NCI-H1105 treated with DMSO at 0.1 percent for 48 hours (cell line): ENCODE results near the gene EGLN3.
"Not testable (repeated sequence)": the region's sequence is repeated elsewhere in the genome, so short reads cannot be mapped to it uniquely, and the experiment has no call there.

Source experiments
- DNase-seq: peaks from one replicate; lab custom pipeline; 2025; lab: John Stamatoyannopoulos, UW

Gene EGLN3

DNA sequence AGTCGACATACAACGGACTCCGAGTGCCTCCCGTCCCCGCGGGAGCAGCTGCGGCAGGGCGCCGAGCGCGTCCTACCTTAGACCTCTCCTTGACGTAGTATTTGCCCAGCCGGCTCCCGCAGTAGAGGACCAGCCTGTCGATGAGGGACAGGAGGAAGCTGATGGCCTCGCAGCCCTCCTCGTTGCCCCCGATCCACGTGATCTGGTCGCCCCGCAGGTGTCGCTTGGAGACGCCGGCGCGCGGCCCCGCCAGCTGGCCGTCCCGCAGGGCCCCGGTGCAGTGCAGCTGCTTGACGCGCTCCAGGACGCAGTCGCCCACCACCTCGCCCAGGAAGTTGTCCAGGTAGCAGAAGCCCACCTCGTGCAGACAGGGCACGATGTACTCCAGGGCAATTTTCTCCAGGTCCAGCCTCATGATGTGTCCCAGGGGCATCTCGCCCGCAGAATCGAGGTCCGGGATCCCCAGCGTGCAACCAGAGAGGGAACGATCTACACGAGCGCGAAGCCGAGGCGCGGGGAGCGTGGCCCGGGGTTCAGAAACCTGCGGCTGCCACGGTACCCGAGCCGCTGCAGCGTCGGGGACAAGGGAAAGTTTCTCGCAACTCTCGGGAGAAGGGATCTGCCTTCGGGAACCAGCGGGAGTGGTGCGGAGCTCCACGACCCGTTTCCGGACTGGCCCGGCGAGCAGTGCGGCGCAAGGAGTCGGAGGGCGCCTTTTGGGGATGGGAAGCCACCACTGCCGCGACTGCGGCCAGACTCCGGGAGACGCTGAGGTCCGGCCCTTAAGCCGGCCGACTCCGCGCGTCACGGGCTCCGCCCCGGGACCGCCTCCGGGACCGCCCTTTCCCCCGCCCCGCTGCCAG lies at the start of gene EGLN3:
EGLN3 (minus strand) TSS at position 755 of the 863 bp plus-strand sequence; CDS start at position 433, 322 bp downstream.
- DNase-seq = peak; percentile 81

DNA sequence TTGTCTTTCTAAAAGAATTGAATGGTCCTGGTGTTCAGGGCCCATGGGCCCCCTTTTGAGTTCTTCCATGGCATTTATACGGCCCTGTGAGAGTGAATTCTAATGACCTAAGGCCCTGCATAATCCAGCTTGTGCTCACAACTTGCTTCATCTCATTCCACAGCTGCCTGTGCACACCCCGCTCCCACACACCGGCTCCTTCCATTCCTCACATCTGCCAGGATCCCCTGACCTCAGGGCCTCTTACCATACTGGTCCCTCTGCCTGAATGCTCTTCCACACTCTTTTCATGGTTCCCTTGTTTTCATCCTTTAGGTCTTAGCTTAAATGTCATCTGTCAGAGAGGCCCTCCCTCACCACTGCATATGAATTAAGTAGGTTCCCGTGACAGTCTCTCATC lies 49.5 kb upstream of the EGLN3 start:
- no peak for DNase-seq

DNA sequence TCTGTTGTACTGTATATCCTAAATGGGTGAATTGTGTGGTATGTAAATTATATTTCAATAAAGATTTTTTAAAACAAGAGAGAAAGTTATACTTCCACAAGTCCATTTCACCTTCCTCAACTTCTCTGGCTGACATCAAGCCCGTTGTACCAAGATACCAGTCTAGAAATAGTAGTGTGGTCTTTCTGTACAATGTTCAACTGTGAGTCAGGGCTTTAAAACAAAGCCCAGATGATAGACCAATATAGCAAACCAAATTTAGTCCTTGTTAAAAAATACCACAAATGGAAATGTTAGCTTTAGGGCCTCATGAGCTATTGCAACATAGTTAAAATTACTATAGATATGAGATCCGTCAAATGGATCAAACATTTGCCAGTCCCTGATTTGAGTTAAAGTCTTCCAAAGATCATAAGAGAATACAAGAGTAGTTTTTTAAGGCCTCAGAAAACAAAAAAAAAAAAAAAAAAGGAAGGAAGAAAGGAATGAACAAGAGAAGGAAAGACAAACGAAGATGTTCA lies 49.0 kb upstream of the EGLN3 start:
- no peak for DNase-seq

DNA sequence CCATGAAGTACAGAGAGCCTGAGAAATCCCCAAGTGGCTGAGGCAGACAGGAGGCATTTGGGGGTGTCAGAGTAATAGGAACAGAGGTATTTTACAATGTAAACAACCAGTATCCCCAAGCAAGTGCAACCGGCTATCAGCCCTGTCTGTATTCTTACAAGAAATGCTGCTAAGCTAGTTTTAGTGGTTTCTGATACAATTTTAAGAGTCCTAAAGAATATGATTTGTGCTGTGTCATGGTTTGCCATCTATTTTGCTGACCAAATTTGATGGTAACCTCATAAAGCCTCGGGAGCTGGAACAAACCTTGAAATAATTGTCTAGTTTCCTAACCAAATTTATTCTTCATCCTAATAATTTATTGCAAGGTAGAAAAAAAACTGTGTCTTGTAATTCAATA lies 46.7 kb upstream of the EGLN3 start:
- no peak for DNase-seq

DNA sequence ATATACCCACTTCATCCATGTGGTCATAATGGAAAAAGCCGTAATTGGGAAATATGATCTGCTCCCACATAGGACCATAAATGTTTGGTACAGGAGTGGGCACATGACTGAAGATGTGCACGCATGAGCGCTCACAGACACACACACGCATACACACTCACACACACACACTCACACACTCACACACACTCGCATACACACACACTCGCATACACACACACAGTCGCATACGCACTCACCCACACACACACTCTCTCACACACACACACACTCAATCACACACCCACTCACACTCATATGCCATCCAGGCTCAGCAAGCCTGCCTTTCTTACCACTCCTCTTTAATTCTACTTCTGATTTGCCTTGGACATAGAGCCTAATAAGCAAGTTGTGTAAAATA lies 45.6 kb upstream of the EGLN3 start:
- DNase-seq = peak; percentile 38

DNA sequence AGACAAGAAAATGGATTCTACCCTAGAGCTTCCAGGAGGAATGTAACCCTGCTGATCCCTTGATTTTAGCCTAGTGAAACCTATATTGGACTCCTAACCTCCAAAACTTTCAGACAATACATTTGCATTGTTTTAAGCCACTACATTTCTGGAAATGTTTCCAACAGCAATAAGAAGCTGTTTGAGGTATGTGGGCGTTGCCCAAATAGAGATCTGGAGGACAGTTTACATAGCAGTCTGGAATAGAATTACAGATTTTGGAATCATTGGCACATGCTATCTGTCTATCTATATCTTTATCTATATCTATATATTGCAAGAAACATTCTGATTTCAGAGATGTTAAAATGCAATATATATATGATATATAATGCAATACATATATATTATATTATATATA lies 42.4 kb upstream of the EGLN3 start:
- DNase-seq = no peak

DNA sequence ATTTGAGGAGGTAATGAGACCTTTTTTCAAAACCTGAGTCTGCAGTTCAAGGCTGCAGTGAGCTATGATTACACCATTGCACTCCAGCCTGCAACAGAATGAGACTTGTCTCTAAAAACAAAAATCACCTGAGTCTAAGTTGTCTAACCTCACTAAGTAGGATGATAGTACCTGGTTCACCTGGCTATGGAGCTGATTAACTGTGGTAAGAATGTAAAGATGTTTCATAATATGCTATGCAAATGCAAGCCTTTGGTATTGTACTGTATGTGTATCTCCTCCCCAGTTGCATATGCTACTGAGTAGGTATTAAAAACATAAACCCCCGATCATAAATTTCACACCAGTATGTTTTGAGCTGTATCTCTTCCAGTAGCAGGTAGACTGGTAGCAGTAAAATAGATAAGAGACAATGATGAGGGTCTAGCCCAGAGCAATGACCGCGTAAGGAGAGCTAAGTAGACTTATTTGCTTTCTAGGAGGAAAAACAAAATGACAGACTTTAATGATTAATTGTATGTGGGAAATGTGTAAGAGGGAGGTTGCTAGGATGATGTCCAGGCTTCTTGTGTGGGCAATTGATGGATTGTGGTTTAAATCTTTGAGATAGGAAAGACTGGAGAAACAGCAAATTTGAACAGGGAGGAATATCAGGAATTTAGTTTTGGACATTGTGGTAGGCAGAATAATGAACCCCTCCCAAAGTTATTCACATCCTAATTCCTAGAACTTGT lies 41.6 kb upstream of the EGLN3 start:
- DNase-seq = no peak

DNA sequence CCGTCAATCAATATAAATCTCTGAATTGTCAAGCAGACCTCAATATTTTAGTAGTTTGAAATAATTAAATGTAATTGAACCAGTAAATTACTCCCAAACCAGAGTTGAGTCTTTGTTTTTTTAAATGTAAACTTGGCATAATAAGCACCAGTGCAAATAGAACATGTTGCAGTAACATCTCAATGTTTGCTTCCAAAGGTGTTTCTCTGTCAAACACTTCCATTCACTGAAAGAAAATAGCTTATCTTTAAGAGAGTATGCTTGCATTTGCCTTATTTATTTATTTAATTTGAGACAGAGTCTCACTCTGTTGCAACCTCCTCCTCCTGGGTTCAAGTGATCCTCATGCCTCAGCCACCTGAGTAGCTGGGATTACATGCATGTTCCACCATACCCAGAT lies 39.9 kb upstream of the EGLN3 start:
- DNase-seq = no peak

DNA sequence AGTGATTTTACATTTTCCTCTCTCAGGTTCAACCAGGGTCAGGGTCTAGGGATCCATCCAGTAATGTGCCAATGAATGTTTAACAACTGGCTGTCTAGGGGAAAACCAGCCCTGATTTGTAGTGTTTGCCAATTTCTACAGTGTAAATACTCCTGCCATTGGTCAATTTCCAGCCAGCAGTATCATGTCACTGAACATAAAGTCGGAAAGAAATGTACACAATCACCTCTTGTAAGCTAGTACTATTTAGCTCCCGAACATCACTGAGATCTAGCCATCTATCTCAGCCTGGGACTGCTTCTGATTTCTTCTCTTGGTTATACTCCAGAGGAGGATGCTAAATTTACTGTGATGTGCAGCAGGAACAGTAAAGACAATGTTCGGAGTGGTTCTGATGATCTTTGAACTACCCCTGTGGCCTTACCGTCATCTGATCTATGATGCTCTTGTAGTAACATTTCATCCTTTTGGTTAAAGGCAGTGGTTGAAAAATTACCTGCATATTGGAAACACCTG lies 36.7 kb upstream of the EGLN3 start:
- no peak for DNase-seq

DNA sequence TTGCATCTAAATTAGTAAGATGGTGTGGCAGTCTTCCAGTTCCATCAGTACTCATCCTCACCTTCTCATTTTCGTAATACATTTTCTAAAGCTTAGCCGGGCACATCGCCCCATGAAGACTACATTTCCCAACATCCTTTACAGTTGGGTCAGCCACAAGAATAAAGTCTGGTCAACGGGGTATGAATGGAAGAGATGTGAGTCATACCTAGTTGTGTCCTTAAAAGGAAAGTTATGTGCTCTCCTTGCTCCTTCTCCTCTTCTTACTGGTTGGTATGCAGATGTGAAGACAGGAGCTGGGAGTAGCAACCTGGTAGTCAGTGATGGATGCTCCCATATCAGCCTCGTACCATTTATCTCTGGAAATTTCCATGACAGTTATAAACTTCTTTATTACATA lies 35.9 kb upstream of the EGLN3 start:
- DNase-seq = no peak

DNA sequence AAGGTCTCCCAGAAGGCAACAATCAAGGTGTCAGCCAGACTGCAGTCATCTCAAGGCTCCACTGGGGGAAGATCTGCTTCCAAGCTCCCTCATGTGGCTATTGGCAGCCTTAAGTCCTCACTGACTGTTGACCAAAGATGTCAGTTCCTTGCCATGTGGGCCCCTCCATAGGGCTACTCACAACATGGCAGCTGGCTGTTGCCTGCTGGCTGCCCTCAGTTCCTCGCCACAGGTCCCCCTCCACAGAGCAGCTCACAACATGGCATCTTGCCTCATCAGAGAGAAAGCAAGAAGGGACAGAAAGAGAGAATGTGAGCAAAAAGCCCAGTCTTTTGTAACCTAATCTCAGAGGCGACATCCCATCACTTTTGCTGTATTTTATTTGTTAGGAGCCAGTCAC lies 34.4 kb upstream of the EGLN3 start:
- DNase-seq = no peak

DNA sequence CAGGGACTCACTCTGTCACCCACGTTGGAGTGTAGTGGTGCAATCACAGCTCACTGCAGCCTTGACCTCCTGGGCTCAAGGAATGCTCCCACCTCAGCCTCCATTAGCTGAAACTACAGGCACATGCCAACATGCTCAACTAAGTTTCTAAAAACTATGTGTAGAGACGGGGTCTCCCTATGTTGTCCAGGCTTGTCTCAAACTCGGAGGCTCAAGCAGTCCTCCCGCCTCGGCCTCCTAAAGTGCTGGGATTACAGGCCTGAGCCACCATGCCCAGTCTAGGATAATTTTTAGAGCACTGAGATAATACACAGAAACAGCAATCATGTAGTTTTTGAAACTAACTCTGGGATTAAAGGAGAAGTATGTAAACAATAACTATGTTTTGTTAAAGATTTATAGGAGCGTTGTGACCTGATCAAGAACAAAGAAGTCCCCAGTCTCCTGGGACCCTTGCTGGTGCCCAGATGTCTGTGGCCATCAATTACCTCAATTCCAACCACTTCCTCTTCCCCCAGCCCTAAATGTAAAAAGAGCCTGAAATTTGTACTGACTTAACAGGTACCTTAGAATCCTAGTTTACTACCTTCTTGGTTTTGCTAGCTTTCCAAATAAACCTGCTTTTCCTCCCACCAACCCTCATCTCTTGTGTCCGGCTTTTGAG lies 28.9 kb upstream of the EGLN3 start:
- DNase-seq = no peak

DNA sequence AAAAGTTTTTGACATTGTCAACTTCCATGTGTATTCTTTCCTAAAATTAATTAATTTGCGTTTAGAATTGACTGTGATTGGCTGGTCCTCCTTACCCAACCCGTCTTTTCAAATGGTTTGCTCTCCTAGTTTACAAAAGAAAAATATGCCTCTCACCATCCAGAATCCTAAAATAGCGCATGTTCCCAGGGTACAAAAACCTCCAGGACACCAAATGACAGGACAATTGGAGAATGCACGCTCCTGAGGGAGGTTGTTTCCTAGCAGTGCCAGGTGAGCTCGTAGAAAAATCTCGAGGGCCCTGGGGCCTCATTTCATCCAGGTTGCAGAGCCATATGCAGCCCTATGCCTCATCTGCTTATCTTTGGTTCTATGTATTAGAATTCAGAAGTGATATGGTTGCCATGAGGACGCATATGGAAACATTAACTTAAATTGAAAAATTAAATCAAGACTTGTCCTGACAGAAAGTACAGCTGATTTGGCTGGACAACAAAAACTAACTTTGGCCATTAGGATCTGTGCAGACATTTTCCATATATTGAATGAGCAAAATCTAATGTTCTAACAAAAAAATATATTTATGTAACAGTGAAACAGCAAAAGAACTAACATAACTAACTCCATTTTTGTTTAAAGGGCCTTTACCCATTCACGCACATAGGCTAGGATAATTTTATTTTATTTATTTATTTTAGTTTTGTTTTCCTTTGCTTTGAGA lies 28.2 kb upstream of the EGLN3 start:
- DNase-seq = no peak

DNA sequence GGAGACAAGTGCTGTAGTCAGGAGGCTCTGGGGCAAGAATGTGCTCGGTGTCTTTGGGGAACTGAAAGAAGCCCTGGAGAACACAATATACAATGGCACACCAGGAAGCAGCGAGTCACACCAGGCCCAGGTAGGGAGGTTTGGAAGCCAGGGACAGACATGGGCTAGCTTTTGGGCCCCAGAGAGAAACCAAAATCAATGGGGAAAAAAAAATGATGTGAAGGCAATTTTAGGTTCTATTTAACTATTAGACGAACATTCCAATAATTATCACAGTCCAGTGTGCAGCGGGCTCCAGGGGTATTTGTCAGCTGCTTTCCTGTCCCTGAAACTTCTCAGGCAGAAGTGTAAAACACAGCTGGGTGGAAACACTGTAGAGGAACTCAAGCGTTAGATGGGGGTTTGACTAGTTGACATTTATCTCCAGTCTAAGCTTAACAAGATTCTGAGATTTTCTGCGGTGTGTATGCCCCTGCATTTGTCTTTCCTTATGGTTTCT lies 21.8 kb upstream of the EGLN3 start:
- DNase-seq = no peak

DNA sequence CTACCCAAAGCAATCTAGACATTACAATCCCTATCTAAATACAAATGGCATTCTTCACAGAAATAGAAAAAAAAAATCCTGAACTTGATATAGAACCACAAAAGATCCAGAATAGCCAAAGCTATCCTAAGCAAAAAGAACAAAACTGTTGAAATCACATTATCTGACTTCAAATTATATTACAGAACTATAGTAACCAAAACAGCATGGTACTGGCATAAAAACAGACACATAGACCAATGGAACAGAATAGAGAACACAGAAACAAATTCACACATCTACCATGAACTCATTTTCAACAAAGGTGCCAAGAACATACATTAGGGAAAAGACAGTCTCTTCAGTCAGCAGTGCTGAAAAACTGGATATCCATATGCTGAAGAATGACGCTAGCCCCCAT lies 19.0 kb upstream of the EGLN3 start:
- DNase-seq = not testable (repeated sequence)

DNA sequence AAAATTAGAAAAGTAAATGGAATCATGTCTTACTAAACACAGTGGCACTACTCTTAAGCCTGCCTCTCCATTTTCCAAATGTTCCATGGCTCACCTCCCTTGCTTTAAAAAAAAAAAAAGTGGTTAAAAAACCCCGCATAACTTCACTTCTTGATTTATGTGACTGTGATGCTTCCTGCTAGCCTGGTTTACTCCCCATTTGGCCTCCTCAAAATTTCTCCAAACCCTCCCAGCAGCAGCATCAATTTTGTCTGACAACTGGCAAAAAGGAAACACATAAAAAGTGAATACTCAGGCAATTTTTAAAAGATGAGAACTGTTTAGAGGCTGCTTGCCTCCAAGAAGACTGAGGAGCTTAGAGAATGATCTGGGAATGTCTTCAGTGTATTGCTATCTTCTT lies 17.8 kb upstream of the EGLN3 start:
- DNase-seq = no peak

DNA sequence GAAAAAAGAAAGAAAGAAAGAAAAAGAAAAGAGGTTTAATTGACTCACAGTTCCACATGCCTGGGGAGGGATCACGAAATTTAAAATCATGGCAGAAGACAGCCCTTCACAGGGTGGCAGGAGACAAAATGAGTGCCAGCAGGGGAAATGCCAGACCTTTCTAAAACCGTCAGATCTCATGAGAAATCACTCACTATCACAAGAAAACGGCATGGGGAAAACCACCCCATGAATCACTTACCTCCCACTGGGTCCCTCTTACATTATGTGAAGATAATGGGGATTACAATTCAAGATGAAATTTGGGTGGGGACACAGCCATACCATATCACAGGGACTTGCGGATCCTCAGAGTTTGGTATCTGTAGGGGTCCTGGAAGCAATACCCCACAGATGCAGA lies 16.3 kb upstream of the EGLN3 start:
- DNase-seq = no peak

DNA sequence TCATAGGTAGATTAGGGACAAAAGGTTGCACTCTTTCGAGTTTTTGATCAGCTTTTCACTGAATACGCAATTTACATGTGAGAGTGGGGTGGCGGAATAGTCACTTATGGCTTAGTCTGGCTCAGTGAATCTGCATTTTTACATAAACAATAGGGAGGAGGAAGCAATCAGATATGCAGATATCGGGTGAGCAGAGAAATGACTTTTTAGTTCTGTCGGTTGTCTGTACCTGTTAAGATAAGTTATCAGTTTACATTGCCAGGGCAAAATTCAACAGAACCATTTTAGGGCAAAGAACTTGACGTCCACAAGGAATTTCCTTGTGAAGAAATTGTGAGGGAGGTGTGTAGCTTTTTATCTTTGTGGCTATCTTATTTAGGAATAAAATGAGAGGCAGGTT lies 15.4 kb upstream of the EGLN3 start:
- no peak for DNase-seq

DNA sequence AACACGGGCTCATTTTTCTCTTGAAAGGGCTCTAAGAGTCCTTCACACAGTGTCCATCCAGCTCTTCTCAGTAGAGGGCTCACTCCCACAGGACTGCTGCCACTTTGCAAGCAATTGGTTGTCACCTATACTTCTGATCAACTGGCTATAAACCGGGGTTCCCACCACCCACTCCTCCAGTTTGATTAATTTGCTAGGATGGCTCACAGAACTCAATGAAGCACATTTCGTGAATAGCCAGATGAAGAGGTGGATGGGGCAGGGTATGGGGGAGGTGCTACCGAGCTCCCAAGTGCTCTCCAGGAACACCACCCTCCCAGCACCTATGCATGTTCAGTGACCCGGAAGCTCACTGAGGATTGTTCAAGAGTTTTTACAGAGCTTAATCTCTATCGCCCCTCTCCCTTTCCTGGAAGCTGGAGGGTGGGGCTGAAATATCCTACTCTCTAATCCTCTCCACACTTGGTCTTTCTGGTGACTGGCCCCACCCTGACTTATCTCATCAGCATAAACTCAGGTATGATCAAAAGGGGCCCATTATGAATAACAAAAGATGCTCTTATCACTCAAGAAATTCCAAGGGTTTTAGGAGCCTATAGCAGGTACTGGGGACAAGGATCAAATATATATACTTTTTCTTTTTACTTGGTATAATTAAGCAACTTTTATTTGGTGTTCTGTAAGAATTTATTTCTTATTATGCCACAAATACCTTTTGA lies 13.9 kb upstream of the EGLN3 start:
- DNase-seq = no peak

DNA sequence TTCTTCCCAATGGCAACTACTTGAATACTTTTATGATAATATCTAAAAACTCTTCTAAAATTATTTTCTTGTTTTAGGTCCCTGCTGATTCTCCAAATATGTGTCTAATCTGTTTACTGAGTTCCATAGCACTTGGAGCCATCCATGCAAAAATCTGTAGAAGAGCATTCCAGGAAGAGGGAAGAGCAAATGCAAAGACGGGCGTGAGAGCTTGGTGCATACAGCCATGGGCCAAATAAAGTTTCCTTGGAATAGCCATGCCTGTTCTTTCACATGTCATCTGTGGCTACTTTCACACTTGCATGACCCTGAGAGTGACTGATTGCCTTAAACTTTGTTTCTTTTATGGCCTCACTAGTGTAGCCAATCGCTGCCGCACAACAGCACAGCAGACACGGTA lies 13.0 kb upstream of the EGLN3 start:
- DNase-seq = no peak

DNA sequence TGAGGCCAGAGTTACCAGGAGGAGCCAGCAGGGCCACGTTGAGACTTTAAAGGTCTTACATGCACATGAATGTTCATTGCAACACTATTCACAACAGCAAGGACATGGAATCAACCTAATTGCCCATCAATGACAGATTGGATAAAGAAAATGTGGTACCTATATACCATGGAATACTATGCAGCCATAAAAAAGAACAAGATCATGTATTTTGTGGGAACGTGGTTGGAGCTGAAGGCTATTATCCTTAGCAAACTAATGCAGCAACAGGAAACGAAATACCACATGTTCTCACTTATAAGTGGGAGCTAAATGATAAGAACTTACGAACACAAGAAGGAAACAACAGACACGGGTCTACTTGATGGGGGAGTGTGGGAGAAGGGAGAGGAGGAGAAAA lies 11.6 kb upstream of the EGLN3 start:
- DNase-seq = not testable (repeated sequence)
